Gastroesophageal sphincter (tissue), 4 donors: ENCODE measurements around the gene MED9. TPM values are rescaled to one million over a fixed set of nuclear protein-coding genes. Genes with fewer than 3 reads are reported as not detected.

ENCODE experiments used
- ATAC-seq: fragments of 150-250 bp; one replicate; pipeline ENCODE4 v1.9.1; 2016; ENCODE audit warnings: mild to moderate bottlenecking, moderate library complexity
- H3K27ac ChIP-seq, 4 donors: fragments of 200-600 bp; sonication (generic) in 3 of 4; 1 replicate in 3 of 4; 2 replicates in 1 of 4; pipeline ENCODE4 v1.5.1; 2016 to 2019
- H3K27me3 ChIP-seq: fragments of 200-600 bp; sonication (generic); one replicate; pipeline ENCODE4 v1.5.1; 2019
- H3K36me3 ChIP-seq, 2 donors: fragments of 200-600 bp; sonication (generic); one replicate each; pipeline ENCODE4 v1.5.1; 2019; ENCODE audit warnings: control low read depth in 1 of 2
- H3K4me1 ChIP-seq, 3 donors: fragments of 200-600 bp; sonication (generic); 1 replicate in 2 of 3; 2 replicates in 1 of 3; pipeline ENCODE4 v1.5.1; 2016 to 2019; ENCODE audit warnings: control low read depth in 2 of 3
- H3K4me3 ChIP-seq, 2 donors: fragments of 200-600 bp; sonication (generic); one replicate each; pipeline ENCODE4 v1.5.1; 2019; ENCODE audit warnings: mild to moderate bottlenecking in 1 of 2, moderate library complexity in 1 of 2
- H3K9me3 ChIP-seq, 3 donors: fragments of 200-600 bp; sonication (generic); one replicate each; pipeline ENCODE4 v1.5.1; 2017 to 2019; ENCODE audit warnings: control low read depth in 2 of 3
- EP300 ChIP-seq: sonication (generic); formaldehyde crosslinking; IDR thresholded peaks from one replicate; pipeline ENCODE4 v1.6.1; 2017; ENCODE audit warnings: antibody characterized with exemption, mild to moderate bottlenecking
- POLR2A ChIP-seq, 2 donors: fragments of 450-650 bp; IDR thresholded peaks; one replicate each; pipeline ENCODE4 v1.6.1; 2017; ENCODE audit warnings: antibody characterized with exemption in 2 of 2, mild to moderate bottlenecking in 2 of 2, moderate library complexity in 1 of 2
- POLR2AphosphoS5 ChIP-seq: sonication (generic); formaldehyde crosslinking; IDR thresholded peaks from one replicate; pipeline ENCODE4 v1.6.1; 2017; ENCODE audit warnings: antibody characterized with exemption
- WGBS, 2 donors: methylation state at CpG; one replicate each; pipeline ENCODE4 v1.1.5; 2018; ENCODE audit warnings: low coverage in 1 of 2; 5-methylcytosine and 5-hydroxymethylcytosine counted together
- total RNA-seq, 4 donors: library from RNA; depleted of rRNA; stranded (reverse); fragments of >200 nt; gene quantifications; one replicate each; pipeline ENCODE4 v1.1.0, GENCODE V29; 2016
- TF ChIP-seq, protein P1 (sequence below), 4 experiments: fragments of 200-600 bp in 2 of 4; fragments of 450-650 bp in 2 of 4; sonication (generic) in 1 of 4; IDR thresholded peaks; one replicate each; pipeline ENCODE4 v1.5.1; 2017 to 2019; ENCODE audit warnings: antibody characterized with exemption in 4 of 4, mild to moderate bottlenecking in 2 of 4, moderate library complexity in 2 of 4

Gene MED9
- total RNA-seq, 4 donors from 2014 or later, result 9.1 to 19.5 (median 16.6) TPM

DNA sequence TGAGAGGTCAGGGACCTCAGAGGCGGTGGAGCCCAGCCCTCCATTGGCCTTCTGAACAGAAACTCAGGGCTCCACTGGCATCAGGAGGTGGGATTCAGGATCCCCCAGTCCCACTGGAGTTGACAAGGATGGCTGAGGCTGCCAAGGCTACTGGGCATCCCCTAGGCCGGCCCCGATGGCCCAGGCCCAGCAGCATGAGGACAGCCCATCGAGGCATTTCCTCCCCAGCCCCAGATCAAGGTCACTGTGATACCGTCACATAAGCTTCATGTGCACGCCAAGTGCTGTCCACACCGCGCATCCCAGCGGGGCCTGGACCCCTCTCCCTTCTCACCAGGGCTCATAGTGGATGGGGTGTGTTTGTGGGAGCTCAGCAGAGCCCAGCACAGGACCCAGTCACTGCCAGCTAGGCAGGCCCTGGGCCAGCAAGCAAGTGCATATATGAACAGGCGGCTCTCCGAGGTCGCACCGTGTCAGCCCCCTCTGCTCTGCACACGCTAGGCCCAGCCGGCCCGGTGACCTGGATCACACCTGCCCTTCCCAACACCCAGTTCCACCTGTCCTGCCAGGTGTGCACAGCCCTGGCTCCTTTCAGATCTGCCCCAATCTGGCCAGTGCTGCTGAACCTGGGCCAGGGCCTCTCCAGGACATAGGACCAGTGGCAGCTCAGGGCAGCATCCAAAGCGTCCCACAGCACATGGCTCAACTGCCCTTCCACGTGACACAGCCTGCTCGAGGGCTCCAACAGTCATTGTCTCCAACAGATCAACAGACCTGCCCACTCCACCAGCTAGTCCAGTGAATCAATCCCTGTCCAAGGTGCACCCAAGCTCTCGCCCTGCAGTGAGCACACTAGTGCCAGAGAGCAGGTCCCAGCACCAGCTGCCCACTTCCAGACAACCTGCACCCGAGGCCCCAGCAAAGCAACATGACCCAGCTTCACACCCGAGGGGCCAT lies 52.2 kb downstream of the MED9 start:
- ATAC-seq, result no peak
- H3K4me3 ChIP-seq, result no peak overlapping the region

DNA sequence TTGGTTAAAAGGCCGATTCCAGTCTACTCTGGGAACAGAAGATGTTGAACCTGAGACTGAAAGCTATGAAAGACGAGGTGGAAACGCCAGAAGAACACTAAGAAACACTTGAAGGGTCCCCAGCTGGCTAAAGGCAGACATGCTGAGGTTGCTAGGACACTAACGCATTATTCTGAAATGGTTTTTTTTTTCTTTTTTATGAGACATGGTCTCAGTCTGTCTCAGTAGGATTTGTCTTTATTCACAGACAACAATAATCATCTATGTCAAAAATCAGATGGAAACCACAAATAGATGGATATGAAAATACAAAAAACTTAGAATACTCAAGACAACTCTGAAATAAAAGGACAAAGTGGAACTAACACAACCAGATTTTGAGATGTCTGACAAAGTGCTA lies 54.4 kb downstream of the MED9 start:
- no peaks in the 10 kb centered on the region for H3K27me3 ChIP-seq

More for the DNA sequence above, 52.2 kb downstream of the MED9 start:
- WGBS, 2 donors, result 71% methylated on average over 4 of the region's 22 CpGs; no CpG with 5 or more reads in 1 of the 2 donors
- H3K36me3 ChIP-seq, result no peaks in the 10 kb centered on the region
- no peaks in the 10 kb centered on the region for H3K9me3 ChIP-seq
- TF ChIP-seq POLR2AphosphoS5, result no peak
- TF ChIP-seq POLR2A (IDR thresholded peaks at IDR 0.05), result no peak
- TF ChIP-seq EP300, result no peak
- TF ChIP-seq, protein P1, sequence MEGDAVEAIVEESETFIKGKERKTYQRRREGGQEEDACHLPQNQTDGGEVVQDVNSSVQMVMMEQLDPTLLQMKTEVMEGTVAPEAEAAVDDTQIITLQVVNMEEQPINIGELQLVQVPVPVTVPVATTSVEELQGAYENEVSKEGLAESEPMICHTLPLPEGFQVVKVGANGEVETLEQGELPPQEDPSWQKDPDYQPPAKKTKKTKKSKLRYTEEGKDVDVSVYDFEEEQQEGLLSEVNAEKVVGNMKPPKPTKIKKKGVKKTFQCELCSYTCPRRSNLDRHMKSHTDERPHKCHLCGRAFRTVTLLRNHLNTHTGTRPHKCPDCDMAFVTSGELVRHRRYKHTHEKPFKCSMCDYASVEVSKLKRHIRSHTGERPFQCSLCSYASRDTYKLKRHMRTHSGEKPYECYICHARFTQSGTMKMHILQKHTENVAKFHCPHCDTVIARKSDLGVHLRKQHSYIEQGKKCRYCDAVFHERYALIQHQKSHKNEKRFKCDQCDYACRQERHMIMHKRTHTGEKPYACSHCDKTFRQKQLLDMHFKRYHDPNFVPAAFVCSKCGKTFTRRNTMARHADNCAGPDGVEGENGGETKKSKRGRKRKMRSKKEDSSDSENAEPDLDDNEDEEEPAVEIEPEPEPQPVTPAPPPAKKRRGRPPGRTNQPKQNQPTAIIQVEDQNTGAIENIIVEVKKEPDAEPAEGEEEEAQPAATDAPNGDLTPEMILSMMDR (IDR thresholded peaks at IDR 0.05), result no peak
- peaks cover 0 to 12% (median 0%) of the 10 kb centered on the region in 3 donors for H3K4me1 ChIP-seq
- H3K27me3 ChIP-seq, result no peaks in the 10 kb centered on the region
- H3K27ac ChIP-seq, result no peak overlapping the region

DNA sequence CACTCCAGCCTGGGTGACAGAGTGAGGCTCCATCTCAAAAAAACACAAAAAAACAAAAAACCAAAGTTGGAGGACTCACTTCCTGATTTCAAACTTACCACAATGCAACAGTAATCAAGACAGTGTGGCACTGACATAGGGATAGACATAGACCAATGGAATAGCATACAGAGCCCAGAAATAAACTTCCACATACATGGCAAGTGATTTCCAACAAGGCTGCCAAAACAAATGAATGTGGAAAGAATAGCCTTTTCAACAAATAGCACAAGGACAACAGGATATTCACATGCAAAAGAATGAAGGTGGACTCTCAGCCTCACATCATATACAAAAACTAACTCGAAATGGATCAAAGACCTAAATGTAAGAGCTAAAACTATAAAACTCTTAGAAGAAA lies 56.2 kb downstream of the MED9 start:
- Histone ChIP-seq H3K4me3 (no peak overlapping the region), H3K27ac (no peak overlapping the region), H3K27me3 (no peaks in the 10 kb centered on the region), H3K36me3 (no peaks in the 10 kb centered on the region), H3K4me1 (no peaks in the 10 kb centered on the region), H3K9me3 (no peaks in the 10 kb centered on the region)
- WGBS, 2 donors, result 78 to 80% methylated on average over 1 of the region's 1 CpG
- no peak for ATAC-seq
- TF ChIP-seq POLR2AphosphoS5 (no peak), POLR2A (IDR thresholded peaks at IDR 0.05) (no peak), EP300 (no peak)
- TF ChIP-seq, protein P1 (IDR thresholded peaks at IDR 0.05), result no peak

More for the DNA sequence above, 54.4 kb downstream of the MED9 start:
- TF ChIP-seq, protein P1 (IDR thresholded peaks at IDR 0.05), result no peak
- TF ChIP-seq EP300, result no peak
- TF ChIP-seq POLR2A (IDR thresholded peaks at IDR 0.05), result no peak
- TF ChIP-seq POLR2AphosphoS5, result no peak
- 66 to 70% methylated on average over 4 of the region's 4 CpGs for WGBS, 2 donors
- Histone ChIP-seq H3K9me3 (no peaks in the 10 kb centered on the region), H3K36me3 (no peaks in the 10 kb centered on the region), H3K27ac (no peak overlapping the region), H3K4me3 (no peak overlapping the region), H3K4me1 (peaks cover 0 to 9% (median 0%) of the 10 kb centered on the region in 3 donors)
- ATAC-seq, result no peak

DNA sequence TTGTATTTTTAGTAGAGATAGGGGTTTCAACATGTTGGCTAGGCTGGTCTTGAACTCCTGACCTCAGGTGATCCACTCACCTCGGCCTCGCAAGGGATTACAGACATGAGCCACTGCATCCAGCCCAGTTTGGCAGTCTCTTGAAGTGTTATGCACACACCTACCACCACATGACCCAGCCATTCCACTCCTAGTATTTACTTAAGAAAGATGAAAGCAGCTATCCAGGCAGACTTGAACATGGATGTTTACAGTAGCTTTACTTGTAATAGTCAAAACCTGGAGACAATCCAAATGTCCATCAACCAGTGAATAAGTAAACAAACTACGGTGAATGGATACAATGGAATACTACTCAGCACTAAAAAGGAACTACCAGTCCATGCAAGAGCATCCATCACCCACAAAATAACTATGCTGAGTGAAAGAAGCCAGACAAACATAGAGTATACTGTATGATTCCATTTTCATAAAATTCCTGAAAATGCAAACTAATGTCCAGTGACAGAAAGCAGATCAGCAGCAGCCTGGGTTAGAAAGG lies 57.2 kb downstream of the MED9 start:
- Histone ChIP-seq H3K27ac (no peak overlapping the region), H3K9me3 (no peaks in the 10 kb centered on the region), H3K4me1 (no peaks in the 10 kb centered on the region), H3K36me3 (no peaks in the 10 kb centered on the region), H3K4me3 (no peak overlapping the region), H3K27me3 (no peaks in the 10 kb centered on the region)
- 62 to 83% methylated on average over 1 to 2 of the region's 3 CpGs for WGBS, 2 donors
- TF ChIP-seq POLR2AphosphoS5, result no peak
- TF ChIP-seq, protein P1 (IDR thresholded peaks at IDR 0.05), result no peak
- TF ChIP-seq EP300, result no peak
- TF ChIP-seq POLR2A (IDR thresholded peaks at IDR 0.05), result no peak
- ATAC-seq, result no peak
